Activated CD4-positive, alpha-beta T cell treated with anti-CD3 and anti-CD28 coated beads for 36 hours (primary cell): ENCODE measurements around the gene AQP5. TPM values are rescaled to one million over a fixed set of nuclear protein-coding genes. Genes with fewer than 3 reads are reported as not detected.

Experiments used
- ATAC-seq: fragments of 200-7000 bp; cut with Tn5 transposase; one replicate; pipeline ENCODE4 v1.10.0; 2021; ENCODE audit warnings: mild to moderate bottlenecking, moderate library complexity
- CTCF ChIA-PET: fragments of 350-600 bp; sonication (Branson Sonifier 250); formaldehyde crosslinking; loops from one replicate; lab custom pipeline; 2021; ENCODE audit warnings: antibody characterized with exemption; lab: Charles Lee
- POLR2A ChIA-PET: fragments of 350-600 bp; sonication (Branson Sonifier 250); formaldehyde crosslinking; loops from one replicate; lab custom pipeline; 2021; ENCODE audit warnings: antibody characterized with exemption, inconsistent platforms; lab: Charles Lee
- DNase-seq: peaks from one replicate; pipeline ENCODE4 v3.0.0-alpha.2; 2020
- H3K27ac Mint-ChIP-seq: one replicate; pipeline ENCODE4 v1.8.0; 2021; ENCODE audit warnings: mixed read lengths
- H3K27me3 Mint-ChIP-seq: one replicate; pipeline ENCODE4 v1.8.0; 2021; ENCODE audit warnings: mixed read lengths
- H3K36me3 Mint-ChIP-seq: one replicate; pipeline ENCODE4 v1.8.0; 2021; ENCODE audit warnings: low read depth, mixed read lengths
- H3K4me1 Mint-ChIP-seq: one replicate; pipeline ENCODE4 v1.8.0; 2021; ENCODE audit warnings: mixed read lengths
- H3K4me3 Mint-ChIP-seq: one replicate; pipeline ENCODE4 v1.8.0; 2021; ENCODE audit warnings: mild to moderate bottlenecking, moderate library complexity, mixed read lengths
- H3K9me3 Mint-ChIP-seq: one replicate; pipeline ENCODE4 v1.8.0; 2021; ENCODE audit warnings: low read depth, mixed read lengths
- intact Hi-C, 2 experiments: fragments of 100-400 bp; cut with DNase I in 1 of 2; cut with micrococcal nuclease in 1 of 2; formaldehyde crosslinking; loops; one replicate each; pipeline versions ENCODE4 v1.14.2 to v1.15.1; 2022 to 2024; cut with DNase I, micrococcal nuclease
- total RNA-seq, 2 experiments: library from RNA; stranded (reverse); gene quantifications; one replicate each; pipeline ENCODE4 v1.2.3, GENCODE V29; 2021

AQP5 gene
- total RNA-seq, 2 experiments from 2014 or later: not detected

DNA sequence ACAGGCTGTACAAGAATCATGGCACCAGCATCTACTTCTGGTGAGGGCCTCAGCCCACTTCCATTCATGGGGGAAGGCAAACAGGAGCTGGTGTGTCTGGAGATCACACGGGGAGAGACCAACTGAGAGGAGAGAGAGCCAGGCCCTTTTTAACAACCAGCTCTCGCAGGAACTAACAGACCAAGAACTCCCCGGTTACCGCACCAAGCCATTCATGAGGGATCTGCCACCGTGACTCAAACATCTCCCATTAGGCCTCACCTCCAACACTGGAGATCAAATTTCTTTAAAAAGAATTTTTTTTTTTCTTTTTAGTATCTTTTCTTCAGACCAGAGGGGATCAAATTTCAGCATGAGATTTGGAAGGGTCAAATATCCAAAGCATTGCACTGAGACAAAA, 27.9 kb upstream of the AQP5 start:
- no peaks in the 10 kb centered on the region for H3K9me3 Mint-ChIP-seq
- no peaks in the 10 kb centered on the region for H3K36me3 Mint-ChIP-seq
- H3K27me3 Mint-ChIP-seq: no peaks in the 10 kb centered on the region
- ATAC-seq: no peak
- POLR2A ChIA-PET: no interaction called here
- DNase-seq: no peak
- H3K4me3 Mint-ChIP-seq: no peak overlapping the region
- CTCF ChIA-PET: interaction anchor here (0.6 to 3.3 kb wide), 3 partner anchors 12 to 506 kb away, joined by 3 to 15 read pairs (median 5); no protein-coding TSS in a partner anchor
- H3K4me1 Mint-ChIP-seq: peaks cover 7% of the 10 kb centered on the region
- no peak overlapping the region for H3K27ac Mint-ChIP-seq
- intact Hi-C loops: no loop called here

DNA sequence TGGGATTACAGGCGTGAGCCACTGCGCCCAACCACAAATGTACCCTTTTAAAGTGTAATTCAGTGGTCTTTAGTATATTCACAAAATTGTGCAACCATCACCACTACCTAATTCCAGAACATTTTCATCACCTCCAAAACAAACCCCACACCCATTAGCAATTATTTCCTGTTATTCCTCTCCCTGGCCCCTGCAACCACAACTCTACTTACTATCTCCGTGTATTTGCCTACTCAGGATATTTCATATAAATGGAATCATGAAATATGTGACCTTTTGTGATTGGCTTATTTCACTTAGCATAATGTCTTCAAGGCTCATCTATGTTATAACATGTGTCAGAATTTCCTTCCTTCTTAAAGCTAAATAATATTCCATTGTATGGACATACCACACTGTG, 27.2 kb upstream of the AQP5 start:
- no peak overlapping the region for H3K4me3 Mint-ChIP-seq
- intact Hi-C loops: no loop called here
- no peaks in the 10 kb centered on the region for H3K9me3 Mint-ChIP-seq
- H3K27me3 Mint-ChIP-seq: no peaks in the 10 kb centered on the region
- no peak overlapping the region for H3K27ac Mint-ChIP-seq
- POLR2A ChIA-PET: no interaction called here
- no peaks in the 10 kb centered on the region for H3K36me3 Mint-ChIP-seq
- DNase-seq (no peak), ATAC-seq (no peak)
- H3K4me1 Mint-ChIP-seq: peaks cover 7% of the 10 kb centered on the region
- CTCF ChIA-PET: interaction anchor here (1.2 to 1.3 kb wide), 2 partner anchors 9 to 11 kb away, joined by 4 to 5 read pairs; no protein-coding TSS in a partner anchor

DNA sequence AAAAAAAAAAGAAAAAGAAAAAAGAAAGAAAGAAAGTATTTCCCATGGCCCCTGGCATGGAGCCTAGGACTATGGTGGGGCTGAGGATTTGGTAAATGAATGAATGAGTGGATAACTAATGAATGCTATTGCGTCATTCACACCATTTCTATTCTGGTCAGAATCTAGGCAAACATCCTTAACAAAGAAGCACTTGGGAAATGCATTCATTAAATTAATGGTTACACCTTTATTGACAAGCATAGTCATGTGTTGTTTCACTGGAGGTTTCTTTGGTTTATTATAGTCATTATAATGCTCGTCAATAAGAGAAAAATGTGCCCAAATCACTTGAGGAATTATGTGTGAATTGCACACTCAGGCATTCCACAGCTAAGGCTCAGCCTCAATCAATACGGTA, 24.7 kb upstream of the AQP5 start:
- ATAC-seq: no peak
- no peaks in the 10 kb centered on the region for H3K36me3 Mint-ChIP-seq
- H3K27me3 Mint-ChIP-seq: no peaks in the 10 kb centered on the region
- H3K9me3 Mint-ChIP-seq: no peaks in the 10 kb centered on the region
- no peaks in the 10 kb centered on the region for H3K4me1 Mint-ChIP-seq
- no peak for DNase-seq
- POLR2A ChIA-PET: no interaction called here
- no peak overlapping the region for H3K27ac Mint-ChIP-seq
- CTCF ChIA-PET: interaction anchor here (0.6 to 1.9 kb wide), 3 partner anchors 9 to 170 kb away, joined by 3 to 5 read pairs (median 3); no protein-coding TSS in a partner anchor
- no peak overlapping the region for H3K4me3 Mint-ChIP-seq
- intact Hi-C loops: no loop called here

DNA sequence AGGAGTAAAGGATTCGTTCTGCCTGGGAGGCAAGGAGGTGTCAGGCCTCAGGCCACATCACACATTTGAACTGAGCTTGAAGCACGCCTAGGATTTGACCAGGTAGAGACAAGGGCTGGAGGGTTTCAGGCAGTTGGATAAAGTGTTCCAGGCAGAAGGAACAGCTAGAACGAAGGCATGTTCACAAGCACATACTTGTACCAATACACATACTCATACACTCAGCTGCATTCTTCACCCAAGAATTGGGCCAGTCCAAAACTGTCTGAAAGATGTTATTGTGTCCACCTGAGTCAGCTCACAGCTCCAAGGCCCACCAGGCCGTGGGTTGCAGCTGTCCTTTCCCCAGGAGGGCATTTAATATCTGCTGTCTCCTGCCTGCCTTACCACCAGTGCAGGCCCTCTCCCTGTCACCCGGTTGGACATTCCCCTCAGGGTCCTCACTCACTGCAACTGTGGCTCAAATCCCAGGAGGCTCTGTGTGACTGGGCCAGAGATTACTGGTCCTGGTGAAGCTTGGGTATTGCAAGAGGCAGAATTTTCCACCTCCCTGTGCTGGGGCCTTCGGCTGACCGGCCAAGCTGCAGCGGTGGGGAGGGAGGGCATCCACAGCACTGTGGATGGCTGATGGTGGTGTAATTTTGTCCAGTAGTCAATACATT, 23.9 kb upstream of the AQP5 start:
- ChIA-PET POLR2A (no interaction called here), CTCF (interaction anchor here (0.7 to 1.9 kb wide), 3 partner anchors 8 to 30 kb away, joined by 3 to 5 read pairs (median 5); no protein-coding TSS in a partner anchor)
- Mint-ChIP-seq H3K4me3 (no peak overlapping the region), H3K27me3 (no peaks in the 10 kb centered on the region), H3K27ac (no peak overlapping the region), H3K9me3 (no peaks in the 10 kb centered on the region), H3K36me3 (no peaks in the 10 kb centered on the region), H3K4me1 (no peaks in the 10 kb centered on the region)
- ATAC-seq (no peak), DNase-seq (no peak)
- intact Hi-C loops: no loop called here

DNA sequence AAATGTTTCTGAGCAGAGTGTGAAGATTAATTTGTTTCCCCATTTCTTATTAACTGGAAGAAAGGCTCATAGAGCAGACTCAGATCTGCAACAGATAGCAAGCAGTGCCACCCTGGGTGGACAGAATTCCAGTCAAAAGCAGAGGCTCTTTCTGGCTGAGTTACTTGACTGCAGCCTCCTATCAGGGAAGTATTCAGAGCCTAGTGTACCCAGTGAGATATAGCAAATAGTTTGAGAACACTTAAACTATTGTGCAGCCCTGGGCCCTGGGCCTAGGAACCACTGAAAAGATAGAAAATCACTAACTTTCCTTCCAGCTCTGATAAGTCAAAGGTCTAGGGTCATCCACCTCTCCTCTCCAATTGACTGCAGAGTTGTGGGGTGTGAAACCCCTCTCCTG, 22.4 kb upstream of the AQP5 start:
- no peak overlapping the region for H3K27ac Mint-ChIP-seq
- H3K4me1 Mint-ChIP-seq: peaks cover under 1% of the 10 kb centered on the region
- H3K36me3 Mint-ChIP-seq: no peaks in the 10 kb centered on the region
- H3K4me3 Mint-ChIP-seq: no peak overlapping the region
- H3K9me3 Mint-ChIP-seq: no peaks in the 10 kb centered on the region
- H3K27me3 Mint-ChIP-seq: no peaks in the 10 kb centered on the region
- intact Hi-C loops: no loop called here
- CTCF ChIA-PET: interaction anchor here (0.9 to 1.1 kb wide), 2 partner anchors 98 to 100 kb away, joined by 3 to 4 read pairs; no protein-coding TSS in a partner anchor
- DNase-seq: no peak
- ATAC-seq: no peak
- POLR2A ChIA-PET: no interaction called here

DNA sequence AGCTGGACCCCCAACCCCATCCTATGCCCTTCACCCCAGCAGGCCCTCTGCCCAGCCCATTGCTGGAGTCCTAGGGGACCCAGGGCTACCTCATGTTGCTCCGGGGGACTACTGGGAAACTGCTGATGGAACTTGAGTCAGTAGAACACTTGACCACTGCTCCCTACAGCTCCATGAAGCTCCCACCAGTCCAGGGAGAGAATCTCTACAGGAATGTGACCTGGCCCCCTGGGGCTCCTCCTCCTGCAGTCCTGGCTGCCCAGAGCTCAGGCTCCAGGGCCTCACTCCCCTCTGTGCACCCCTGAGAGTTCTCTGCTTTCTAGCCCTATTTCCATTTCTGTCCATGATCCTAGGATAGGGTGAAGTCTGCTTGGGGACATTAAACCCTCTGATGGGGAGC, 22.0 kb upstream of the AQP5 start:
- ChIA-PET CTCF (interaction anchor here (0.9 to 1.1 kb wide), 2 partner anchors 98 to 100 kb away, joined by 3 to 4 read pairs; no protein-coding TSS in a partner anchor), POLR2A (no interaction called here)
- H3K4me3 Mint-ChIP-seq: no peak overlapping the region
- H3K9me3 Mint-ChIP-seq: no peaks in the 10 kb centered on the region
- H3K27ac Mint-ChIP-seq: no peak overlapping the region
- H3K27me3 Mint-ChIP-seq: no peaks in the 10 kb centered on the region
- ATAC-seq (no peak), DNase-seq (no peak)
- H3K36me3 Mint-ChIP-seq: no peaks in the 10 kb centered on the region
- H3K4me1 Mint-ChIP-seq: peaks cover 3% of the 10 kb centered on the region
- intact Hi-C loops: no loop called here

DNA sequence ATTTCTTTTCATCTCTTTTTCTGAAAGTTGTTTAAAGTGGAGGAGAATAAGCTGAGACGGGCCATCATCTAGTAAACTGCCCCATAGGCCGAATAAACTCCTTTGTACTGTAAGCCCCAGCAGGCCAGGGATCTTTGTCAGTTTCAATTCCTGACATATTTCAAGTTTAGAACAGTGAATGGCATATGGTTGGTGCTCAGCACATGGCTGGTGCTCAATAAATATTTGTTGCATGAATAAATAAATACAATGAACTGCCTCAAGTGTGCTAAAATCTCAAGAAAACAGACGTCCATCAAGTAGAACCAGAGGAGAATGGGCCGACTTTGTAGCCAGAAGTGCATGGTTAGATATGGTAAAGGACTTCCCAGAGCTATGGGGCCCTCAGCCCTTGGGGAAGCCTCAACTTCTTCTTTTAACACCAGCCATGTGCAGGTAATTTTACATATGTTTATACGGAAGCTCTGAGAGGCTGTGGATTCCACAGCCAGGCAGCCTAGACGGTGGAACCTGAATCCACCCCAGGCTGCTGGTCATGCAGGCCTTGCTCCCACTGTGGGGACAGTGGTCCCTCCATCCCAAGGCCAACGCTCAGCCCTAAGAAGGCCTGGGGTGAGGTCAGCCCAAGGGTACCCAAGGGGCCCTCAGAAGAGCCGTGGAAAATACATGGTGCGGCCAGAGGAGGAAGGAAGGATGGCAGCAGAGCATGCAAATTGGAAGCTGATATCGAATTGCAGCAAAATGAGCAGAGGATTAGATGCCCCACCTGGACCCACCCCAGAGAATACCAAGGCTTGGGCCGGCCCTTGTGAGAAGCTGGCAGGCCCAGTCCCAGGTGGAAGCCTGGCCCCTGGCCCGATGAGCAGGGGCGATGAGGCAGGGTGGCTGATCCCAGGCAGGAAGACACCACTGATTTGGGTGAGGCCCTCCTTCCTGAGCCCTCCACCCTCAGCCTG, 19.8 kb upstream of the AQP5 start:
- H3K36me3 Mint-ChIP-seq: no peaks in the 10 kb centered on the region
- DNase-seq (no peak), ATAC-seq (no peak)
- peaks cover 19% of the 10 kb centered on the region for H3K4me1 Mint-ChIP-seq
- intact Hi-C loops: no loop called here
- no peaks in the 10 kb centered on the region for H3K27me3 Mint-ChIP-seq
- ChIA-PET POLR2A (no interaction called here), CTCF (interaction anchor here (1.2 to 1.5 kb wide), 3 partner anchors 7 to 75 kb away, joined by 3 to 4 read pairs (median 4); no protein-coding TSS in a partner anchor)
- no peak overlapping the region for H3K27ac Mint-ChIP-seq
- H3K9me3 Mint-ChIP-seq: no peaks in the 10 kb centered on the region
- no peak overlapping the region for H3K4me3 Mint-ChIP-seq

DNA sequence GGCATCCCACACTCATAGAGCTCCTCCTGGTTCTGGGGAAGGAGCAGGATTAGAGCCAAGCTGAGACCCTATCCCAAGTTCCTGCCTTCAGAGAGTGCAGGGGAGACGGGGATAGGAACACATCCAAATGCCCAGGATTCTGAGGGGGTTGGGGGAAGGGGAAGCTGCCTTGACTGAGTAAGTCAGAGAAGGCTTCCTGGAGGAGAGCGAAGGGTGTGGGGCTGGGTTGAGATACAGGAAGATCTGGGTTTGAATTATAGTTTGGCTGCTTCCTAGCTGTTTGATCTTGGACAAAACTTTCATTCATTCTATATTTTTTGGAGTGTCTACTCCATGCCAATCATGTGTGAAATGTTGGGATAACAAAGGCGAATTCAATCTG, 19.2 kb upstream of the AQP5 start:
- H3K27me3 Mint-ChIP-seq: no peaks in the 10 kb centered on the region
- ChIA-PET POLR2A (no interaction called here), CTCF (interaction anchor here (1.2 to 1.5 kb wide), 4 partner anchors 8 to 76 kb away, joined by 3 to 6 read pairs (median 4); no protein-coding TSS in a partner anchor)
- ATAC-seq (no peak), DNase-seq (no peak)
- intact Hi-C loops: no loop called here
- no peaks in the 10 kb centered on the region for H3K9me3 Mint-ChIP-seq
- no peaks in the 10 kb centered on the region for H3K36me3 Mint-ChIP-seq
- peaks cover 19% of the 10 kb centered on the region for H3K4me1 Mint-ChIP-seq
- H3K27ac Mint-ChIP-seq: no peak overlapping the region
- H3K4me3 Mint-ChIP-seq: no peak overlapping the region

DNA sequence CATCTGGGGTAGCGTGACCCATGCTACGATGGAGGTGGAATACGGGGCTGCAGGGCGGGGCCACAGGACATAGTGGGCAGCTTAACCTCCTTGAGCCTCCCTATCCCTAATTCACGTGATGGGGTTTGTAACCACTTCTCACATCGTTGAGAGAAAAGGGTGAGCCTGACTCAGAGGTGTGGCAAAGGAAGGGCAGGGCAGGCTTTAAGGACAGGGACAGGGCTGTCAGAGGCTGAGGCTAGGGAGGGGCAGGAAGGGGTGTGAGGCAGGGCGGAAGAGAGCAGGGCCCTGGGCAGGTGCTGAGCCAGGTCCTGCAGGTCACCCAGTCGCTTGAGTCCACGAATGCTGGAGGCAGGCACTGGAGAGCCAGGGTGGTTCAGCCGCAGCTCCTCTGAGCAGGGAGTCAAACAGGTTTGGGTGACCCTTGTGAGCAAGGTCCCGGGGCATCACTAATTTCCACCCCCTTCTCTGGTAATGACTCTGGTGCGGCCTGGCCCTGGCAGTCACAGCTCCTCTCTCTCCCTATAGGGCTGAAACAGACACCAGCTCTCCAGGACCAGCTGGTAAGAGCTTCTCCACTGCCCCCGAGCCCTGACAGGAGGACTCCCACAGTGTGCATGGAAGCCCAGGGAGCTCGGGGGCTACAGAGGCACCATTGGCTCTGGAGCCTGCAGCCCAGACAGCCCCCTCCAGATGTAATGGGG, 18.6 kb upstream of the AQP5 start:
- no peaks in the 10 kb centered on the region for H3K36me3 Mint-ChIP-seq
- CTCF ChIA-PET: interaction anchor here (1.0 to 1.5 kb wide), 4 partner anchors 8 to 76 kb away, joined by 3 to 6 read pairs (median 4); no protein-coding TSS in a partner anchor
- H3K27me3 Mint-ChIP-seq: no peaks in the 10 kb centered on the region
- DNase-seq (no peak), ATAC-seq (no peak)
- intact Hi-C loops: no loop called here
- POLR2A ChIA-PET: no interaction called here
- H3K9me3 Mint-ChIP-seq: no peaks in the 10 kb centered on the region
- H3K4me1 Mint-ChIP-seq: peaks cover 19% of the 10 kb centered on the region
- no peak overlapping the region for H3K4me3 Mint-ChIP-seq
- no peak overlapping the region for H3K27ac Mint-ChIP-seq

DNA sequence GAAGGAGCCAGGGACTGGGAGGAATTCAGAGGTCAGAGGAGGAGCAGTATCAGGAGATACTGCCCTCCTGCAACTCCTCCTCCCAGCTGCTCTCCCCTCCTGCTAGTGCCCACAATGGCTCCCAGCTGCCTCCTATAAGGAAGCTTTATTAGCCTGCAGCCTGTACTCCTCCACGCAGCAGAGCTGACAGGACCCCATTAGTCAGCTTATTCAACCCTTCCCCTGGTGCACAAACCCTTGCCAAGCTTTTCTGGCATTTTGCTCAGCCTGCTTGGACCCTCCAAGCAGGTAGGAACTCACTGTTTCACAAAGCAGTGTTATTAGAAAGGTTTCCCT, 18.1 kb upstream of the AQP5 start:
- Mint-ChIP-seq H3K27me3 (no peaks in the 10 kb centered on the region), H3K36me3 (no peaks in the 10 kb centered on the region), H3K4me3 (no peak overlapping the region), H3K9me3 (no peaks in the 10 kb centered on the region), H3K27ac (no peak overlapping the region), H3K4me1 (peaks cover 19% of the 10 kb centered on the region)
- intact Hi-C loops: no loop called here
- ChIA-PET POLR2A (no interaction called here), CTCF (interaction anchor here (1.0 to 1.5 kb wide), 3 partner anchors 9 to 25 kb away, joined by 3 to 6 read pairs (median 4); no protein-coding TSS in a partner anchor)
- no peak for ATAC-seq
- DNase-seq: no peak

DNA sequence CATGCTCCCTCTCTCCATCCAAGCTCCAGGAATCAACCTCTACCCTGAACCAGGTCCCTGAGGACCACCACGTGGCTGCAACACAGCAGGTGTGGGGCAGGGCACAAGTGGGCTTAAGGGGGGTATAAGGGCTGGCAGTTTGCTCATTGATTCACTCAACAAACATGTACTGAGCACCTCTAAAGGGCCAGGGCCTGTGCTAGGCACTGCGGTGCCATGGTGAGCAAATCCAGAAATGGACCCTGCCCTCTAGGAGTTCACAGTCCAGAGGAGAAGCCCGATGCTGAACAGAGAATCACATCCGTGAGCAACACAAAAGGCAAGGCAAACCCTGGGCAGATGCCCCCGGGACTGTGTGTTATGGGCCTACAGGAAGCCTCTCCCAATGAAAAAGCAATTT, 17.6 kb upstream of the AQP5 start:
- Mint-ChIP-seq H3K4me3 (no peak overlapping the region), H3K27me3 (no peaks in the 10 kb centered on the region)

More for the DNA sequence above, 17.6 kb upstream of the AQP5 start:
- Mint-ChIP-seq H3K36me3 (no peaks in the 10 kb centered on the region), H3K27ac (no peak overlapping the region), H3K9me3 (no peaks in the 10 kb centered on the region), H3K4me1 (peaks cover 19% of the 10 kb centered on the region)
- no peak for ATAC-seq
- intact Hi-C loops: no loop called here
- ChIA-PET POLR2A (no interaction called here), CTCF (interaction anchor here (0.6 to 1.3 kb wide), 2 partner anchors 13 to 82 kb away, joined by 3 to 6 read pairs; no protein-coding TSS in a partner anchor)
- no peak for DNase-seq
